ENCODE results near the gene OLAH.

OLAH gene

DNA sequence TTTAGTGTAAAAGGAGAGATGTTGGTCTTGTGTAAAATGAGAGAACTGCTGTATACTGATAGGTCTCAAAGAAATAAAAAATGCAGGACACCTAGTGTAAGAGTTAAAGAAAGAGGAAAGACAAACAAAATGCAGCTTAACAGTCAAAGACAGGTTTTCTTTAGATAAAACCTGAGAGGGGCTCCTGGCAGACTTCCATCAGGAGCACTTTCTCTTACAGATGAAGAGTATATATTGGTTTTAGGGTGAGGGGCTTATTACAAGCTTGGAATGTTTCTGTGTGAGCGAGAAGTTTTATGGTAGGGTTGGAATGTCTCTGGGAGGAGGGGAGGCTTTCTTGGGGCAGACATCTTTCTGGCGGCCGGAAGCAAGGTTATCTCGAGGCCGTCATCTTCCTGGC, 28.6 kb downstream of the OLAH start:
- DNase-seq (ENCODE audit: low read depth): no peak
- H3K4me3 ChIP-seq (ENCODE audit: low read length): no peak overlapping the region
- TF ChIP-seq, protein P1, sequence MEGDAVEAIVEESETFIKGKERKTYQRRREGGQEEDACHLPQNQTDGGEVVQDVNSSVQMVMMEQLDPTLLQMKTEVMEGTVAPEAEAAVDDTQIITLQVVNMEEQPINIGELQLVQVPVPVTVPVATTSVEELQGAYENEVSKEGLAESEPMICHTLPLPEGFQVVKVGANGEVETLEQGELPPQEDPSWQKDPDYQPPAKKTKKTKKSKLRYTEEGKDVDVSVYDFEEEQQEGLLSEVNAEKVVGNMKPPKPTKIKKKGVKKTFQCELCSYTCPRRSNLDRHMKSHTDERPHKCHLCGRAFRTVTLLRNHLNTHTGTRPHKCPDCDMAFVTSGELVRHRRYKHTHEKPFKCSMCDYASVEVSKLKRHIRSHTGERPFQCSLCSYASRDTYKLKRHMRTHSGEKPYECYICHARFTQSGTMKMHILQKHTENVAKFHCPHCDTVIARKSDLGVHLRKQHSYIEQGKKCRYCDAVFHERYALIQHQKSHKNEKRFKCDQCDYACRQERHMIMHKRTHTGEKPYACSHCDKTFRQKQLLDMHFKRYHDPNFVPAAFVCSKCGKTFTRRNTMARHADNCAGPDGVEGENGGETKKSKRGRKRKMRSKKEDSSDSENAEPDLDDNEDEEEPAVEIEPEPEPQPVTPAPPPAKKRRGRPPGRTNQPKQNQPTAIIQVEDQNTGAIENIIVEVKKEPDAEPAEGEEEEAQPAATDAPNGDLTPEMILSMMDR (conservative IDR thresholded peaks at IDR 0.05; ENCODE audit: low read depth, low read length): no peak

- no peak overlapping the region for H3K4me3 ChIP-seq (ENCODE audit: low read length)
- no peak for DNase-seq (ENCODE audit: low read depth)
- TF ChIP-seq, protein P1 (conservative IDR thresholded peaks at IDR 0.05; ENCODE audit: low read depth, low read length): no peak
These were observed 31.7 kb downstream of the OLAH start for GRCh38 chr10:15075421-15075820.

- H3K4me3 ChIP-seq (ENCODE audit: low read length): peak overlapping the region; percentile 65
- TF ChIP-seq, protein P1 (conservative IDR thresholded peaks at IDR 0.05; ENCODE audit: low read depth, low read length): no peak
- no peak for DNase-seq (ENCODE audit: low read depth)
These were observed 40.1 kb downstream of the OLAH start for GRCh38 chr10:15083674-15084501.

GRCh38 chr10:15084502-15084922, 40.8 kb downstream of the OLAH start:
- peak overlapping the region; percentile 65 for H3K4me3 ChIP-seq (ENCODE audit: low read length)
- TF ChIP-seq, protein P1 (conservative IDR thresholded peaks at IDR 0.05; ENCODE audit: low read depth, low read length): no peak
- peak; percentile 96 for DNase-seq (ENCODE audit: low read depth)

DNA sequence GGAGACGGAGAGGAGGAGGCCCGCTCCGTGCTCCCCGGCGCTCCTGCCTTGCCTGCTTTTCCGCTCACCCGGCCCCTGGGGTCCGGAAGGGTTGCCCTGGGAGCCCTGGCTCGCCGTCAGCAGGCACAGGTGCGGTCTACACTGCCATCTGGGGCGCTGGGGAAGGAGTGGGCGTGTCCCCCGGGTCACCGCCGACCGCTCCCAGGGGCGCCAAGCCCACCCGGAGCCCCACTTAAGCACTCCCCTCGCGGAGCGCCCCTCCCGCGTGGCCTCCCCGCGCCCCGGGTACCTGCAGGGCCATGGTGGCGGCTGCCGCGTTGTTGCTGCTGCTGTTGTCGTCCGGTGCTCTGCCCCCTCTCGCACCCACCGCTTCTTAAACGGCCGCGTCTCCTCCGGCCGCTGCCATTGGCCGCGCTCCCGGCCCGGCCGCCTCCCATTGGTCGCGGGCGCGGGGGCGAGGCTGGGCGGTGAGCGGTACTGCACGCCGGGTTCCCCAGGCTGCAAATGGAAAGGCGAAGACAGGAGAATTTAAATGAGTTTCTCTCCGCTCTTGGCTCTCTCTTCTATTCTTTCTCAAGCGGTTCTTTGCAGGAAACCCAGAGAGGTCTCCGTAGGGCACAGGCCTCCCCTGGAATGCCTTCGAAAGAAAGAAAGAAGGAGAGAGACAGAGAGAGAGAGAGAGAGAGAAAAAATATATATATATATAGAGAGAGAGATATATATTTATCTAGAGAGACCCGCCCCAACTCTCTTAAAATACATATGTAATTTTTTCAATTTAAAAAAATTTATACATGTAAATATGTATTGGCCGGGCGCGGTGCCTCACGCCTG, 44.9 kb downstream of the OLAH start, which contains the start of gene ACBD7:
Gene ACBD7 (minus strand): TSS at position 349 of the 834 bp plus-strand sequence. CDS start 48 bp downstream, at position 301.
- H3K4me3 ChIP-seq (ENCODE audit: low read length): peak within 1 kb of the TSS; percentile 65
- DNase-seq (ENCODE audit: low read depth): peak; percentile 42
- TF ChIP-seq, protein P1 (conservative IDR thresholded peaks at IDR 0.05; ENCODE audit: low read depth, low read length): no peak

DNA sequence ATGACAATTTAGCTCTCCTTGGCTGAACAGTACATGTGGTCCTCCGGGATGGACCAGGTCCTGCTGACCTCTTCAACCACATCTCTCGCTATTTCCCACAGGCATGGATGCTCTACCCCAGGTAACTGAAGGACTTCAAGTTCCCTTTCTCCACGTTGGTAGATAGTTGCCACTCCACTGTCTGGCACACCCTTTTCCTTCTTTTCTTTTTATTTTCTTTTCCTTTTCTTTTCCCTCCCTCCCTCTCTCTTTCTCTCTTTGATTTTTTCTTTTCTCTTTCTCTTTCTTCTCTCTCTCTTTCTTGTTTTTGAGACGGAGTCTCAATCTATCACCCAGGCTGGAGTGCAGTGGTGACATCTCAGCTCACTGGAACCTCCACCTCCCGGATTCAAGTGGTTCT, 47.7 kb downstream of the OLAH start:
- TF ChIP-seq, protein P1 (conservative IDR thresholded peaks at IDR 0.05; ENCODE audit: low read depth, low read length): no peak
- no peak for DNase-seq (ENCODE audit: low read depth)
- H3K4me3 ChIP-seq (ENCODE audit: low read length): no peak overlapping the region

Measured in retinal pigment epithelial cell (primary cell).